Esophagus muscularis mucosa (tissue), 4 donors: ENCODE data around the gene DOK5. TPM values are rescaled to one million over a fixed set of nuclear protein-coding genes. Genes with fewer than 3 reads are reported as not detected.

ENCODE experiments used
- DNase-seq: peaks from one replicate; pipeline ENCODE4 v3.0.0-alpha.2; 2017; ENCODE audit errors: extremely low spot score
- H3K27ac ChIP-seq, 4 donors: fragments of 200-600 bp; sonication (generic); replicated peaks in 1 of 4; 1 replicate in 3 of 4; 2 replicates in 1 of 4; pipeline ENCODE4 v1.5.1; 2016 to 2019; ENCODE audit warnings: mild to moderate bottlenecking in 1 of 4
- H3K27me3 ChIP-seq, 4 donors: fragments of 200-600 bp; sonication (generic); one replicate each; pipeline versions ENCODE4 v1.5.1 to v1.6.0; 2016 to 2019
- H3K36me3 ChIP-seq, 4 donors: fragments of 200-600 bp; sonication (generic); one replicate each; pipeline ENCODE4 v1.5.1; 2016 to 2019
- H3K4me1 ChIP-seq, 4 donors: fragments of 200-600 bp; sonication (generic); one replicate each; pipeline ENCODE4 v1.5.1; 2016 to 2019
- H3K4me3 ChIP-seq, 4 donors: fragments of 200-600 bp; sonication (generic); 1 replicate in 2 of 4; 2 replicates in 2 of 4; pipeline ENCODE4 v1.5.1; 2016 to 2019; ENCODE audit warnings: mild to moderate bottlenecking in 4 of 4, moderate library complexity in 1 of 4
- H3K9me3 ChIP-seq, 4 donors: fragments of 200-600 bp; sonication (generic); 1 replicate in 3 of 4; 2 replicates in 1 of 4; pipeline ENCODE4 v1.5.1; 2016 to 2019
- CTCF ChIP-seq, 3 experiments: fragments of 200-600 bp in 2 of 3; fragments of 450-650 bp in 1 of 3; sonication (generic) in 2 of 3; IDR thresholded peaks; one replicate each; pipeline ENCODE4 v1.5.1; 2017 to 2019; ENCODE audit warnings: antibody characterized with exemption in 3 of 3, mild to moderate bottlenecking in 2 of 3, moderate library complexity in 1 of 3
- EP300 ChIP-seq: sonication (generic); formaldehyde crosslinking; IDR thresholded peaks from one replicate; pipeline ENCODE4 v1.6.1; 2017; ENCODE audit warnings: antibody characterized with exemption
- POLR2A ChIP-seq: fragments of 450-650 bp; IDR thresholded peaks from one replicate; pipeline ENCODE4 v1.6.1; 2017; ENCODE audit warnings: antibody characterized with exemption, moderate library complexity, mild to moderate bottlenecking, low read depth
- POLR2AphosphoS5 ChIP-seq, 2 donors: sonication (generic); formaldehyde crosslinking; IDR thresholded peaks; one replicate each; pipeline ENCODE4 v1.6.1; 2017; ENCODE audit warnings: antibody characterized with exemption in 2 of 2
- WGBS: methylation state at CpG from one replicate; pipeline ENCODE4 v1.1.5; 2018; 5-methylcytosine and 5-hydroxymethylcytosine counted together
- intact Hi-C: fragments of 100-400 bp; cut with DNase I; formaldehyde crosslinking; loops from one replicate; pipeline ENCODE4 v1.15.1; 2023
- total RNA-seq, 4 donors: library from RNA; depleted of rRNA; stranded (reverse); fragments of >200 nt; gene quantifications; one replicate each; pipeline versions ENCODE4 v1.1.0 to v1.2.1, GENCODE V29; 2016

DOK5 gene
- total RNA-seq, 4 donors from 2014 or later = 0.32 to 1.5 (median 0.79) TPM

- TF ChIP-seq EP300 (no peak), CTCF (IDR thresholded peaks at IDR 0.05) (no peak), POLR2A (no peak), POLR2AphosphoS5 (IDR thresholded peaks at IDR 0.05) (no peak)
- no peak overlapping the region for H3K4me3 ChIP-seq
- no peaks in the 10 kb centered on the region for H3K4me1 ChIP-seq
- no peaks in the 10 kb centered on the region for H3K27me3 ChIP-seq
- DNase-seq = no peak
- H3K36me3 ChIP-seq = no peaks in the 10 kb centered on the region
- H3K9me3 ChIP-seq = no peaks in the 10 kb centered on the region
- WGBS = 91% methylated on average over 5 of the region's 5 CpGs
- intact Hi-C loops = no loop called here
- H3K27ac ChIP-seq = no peak overlapping the region
Observed at GRCh38 chr20:54550776-54551396, 75.5 kb downstream of the DOK5 start.

DNA sequence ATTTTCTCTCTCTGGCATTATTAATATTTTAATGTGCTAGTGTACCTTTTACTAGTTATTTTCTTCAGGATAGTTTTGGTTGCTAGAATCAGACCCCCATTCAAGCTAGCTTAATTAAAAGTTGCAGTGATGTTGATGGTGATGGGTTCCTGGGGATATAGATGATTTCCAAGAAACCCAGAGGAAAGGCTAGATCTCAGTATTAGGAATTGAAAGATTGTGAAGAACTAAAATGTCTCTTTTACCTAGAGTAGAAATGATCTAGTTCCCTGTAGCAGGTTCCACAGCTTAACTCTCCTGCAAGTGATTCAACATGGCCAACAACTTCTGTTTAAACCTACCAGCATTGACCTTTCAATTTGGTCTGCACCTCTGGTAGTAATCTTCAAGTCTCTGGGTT is 78.6 kb downstream of the DOK5 start:
- no peaks in the 10 kb centered on the region for H3K4me1 ChIP-seq
- no peak for DNase-seq
- no peak overlapping the region for H3K4me3 ChIP-seq
- H3K27me3 ChIP-seq = no peaks in the 10 kb centered on the region
- H3K9me3 ChIP-seq = no peaks in the 10 kb centered on the region
- TF ChIP-seq POLR2A (no peak), POLR2AphosphoS5 (IDR thresholded peaks at IDR 0.05) (no peak), CTCF (IDR thresholded peaks at IDR 0.05) (no peak), EP300 (no peak)
- H3K36me3 ChIP-seq = no peaks in the 10 kb centered on the region
- intact Hi-C loops = no loop called here
- no peak overlapping the region for H3K27ac ChIP-seq

GRCh38 chr20:54555150-54555549 is 79.8 kb downstream of the DOK5 start:
- H3K4me3 ChIP-seq = no peak overlapping the region
- no peaks in the 10 kb centered on the region for H3K36me3 ChIP-seq
- WGBS = 90% methylated on average over 3 of the region's 3 CpGs
- TF ChIP-seq POLR2AphosphoS5 (IDR thresholded peaks at IDR 0.05) (no peak), CTCF (IDR thresholded peaks at IDR 0.05) (no peak), POLR2A (no peak), EP300 (no peak)
- H3K27me3 ChIP-seq = no peaks in the 10 kb centered on the region
- H3K4me1 ChIP-seq = no peaks in the 10 kb centered on the region
- no peaks in the 10 kb centered on the region for H3K9me3 ChIP-seq
- intact Hi-C loops = no loop called here
- DNase-seq = no peak
- no peak overlapping the region for H3K27ac ChIP-seq

GRCh38 chr20:54556406-54556805 is 81.0 kb downstream of the DOK5 start:
- no peak for TF ChIP-seq POLR2A
- TF ChIP-seq CTCF (IDR thresholded peaks at IDR 0.05) = no peak
- TF ChIP-seq POLR2AphosphoS5 (IDR thresholded peaks at IDR 0.05) = no peak
- no peak for TF ChIP-seq EP300
- Histone ChIP-seq H3K4me3 (no peak overlapping the region), H3K27me3 (no peaks in the 10 kb centered on the region), H3K36me3 (no peaks in the 10 kb centered on the region), H3K27ac (no peak overlapping the region), H3K4me1 (no peaks in the 10 kb centered on the region), H3K9me3 (no peaks in the 10 kb centered on the region)
- intact Hi-C loops = no loop called here
- 93% methylated on average over 2 of the region's 2 CpGs for WGBS
- no peak for DNase-seq
